ENCODE data around the gene MKLN1. TPM values are rescaled to one million over a fixed set of nuclear protein-coding genes. Genes with fewer than 3 reads are reported as not detected.

MKLN1 gene
- polyA plus RNA-seq, 1 donor from 2014 or later, result 15.9 TPM

DNA sequence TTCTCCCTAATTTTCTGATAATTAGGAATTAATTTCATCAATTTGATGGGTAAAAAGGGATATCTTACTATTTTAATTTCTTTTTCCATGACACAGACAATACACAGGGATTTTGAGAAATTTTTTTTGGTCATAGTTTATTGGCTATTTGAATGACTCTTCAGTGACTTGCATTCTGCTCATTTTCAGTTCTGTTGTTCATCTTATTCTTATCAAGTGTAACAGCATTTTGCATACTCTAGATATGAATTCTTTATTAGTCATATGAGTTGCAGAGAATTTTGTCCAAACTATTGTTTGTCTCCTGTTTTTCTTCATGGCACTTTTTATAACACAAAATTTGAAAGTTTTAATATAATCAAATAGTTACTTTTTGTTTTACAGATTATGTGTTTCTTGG, 41.7 kb downstream of the MKLN1 start:
- Histone ChIP-seq H3K9me2 (ENCODE audit: insufficient read depth, low read length) (no peaks in the 10 kb centered on the region), H3K9ac (ENCODE audit: low read length) (no peak overlapping the region), H2AFZ (ENCODE audit: low read depth, low read length) (no peak overlapping the region), H3K4me2 (ENCODE audit: low read length) (no peak overlapping the region), H4K20me1 (ENCODE audit: insufficient read depth) (no peaks in the 10 kb centered on the region), H3K27me3 (ENCODE audit: insufficient read depth, low read depth, low read length) (no peaks in the 10 kb centered on the region), H3F3A (ENCODE audit: insufficient read depth, low read length, poor library complexity, severe bottlenecking) (no peaks in the 10 kb centered on the region), H3K9me3 (ENCODE audit: low read length) (no peaks in the 10 kb centered on the region), H3K27ac (ENCODE audit: low read length) (no peak overlapping the region), H3K36me3 (ENCODE audit: insufficient read depth, low read length) (no peaks in the 10 kb centered on the region), H3K4me3 (ENCODE audit: low read length) (no peak overlapping the region), H3K79me2 (replicated peaks; ENCODE audit: insufficient read depth, low read length) (peaks cover 62% of the 10 kb centered on the region)
- TF ChIP-seq, protein P1, sequence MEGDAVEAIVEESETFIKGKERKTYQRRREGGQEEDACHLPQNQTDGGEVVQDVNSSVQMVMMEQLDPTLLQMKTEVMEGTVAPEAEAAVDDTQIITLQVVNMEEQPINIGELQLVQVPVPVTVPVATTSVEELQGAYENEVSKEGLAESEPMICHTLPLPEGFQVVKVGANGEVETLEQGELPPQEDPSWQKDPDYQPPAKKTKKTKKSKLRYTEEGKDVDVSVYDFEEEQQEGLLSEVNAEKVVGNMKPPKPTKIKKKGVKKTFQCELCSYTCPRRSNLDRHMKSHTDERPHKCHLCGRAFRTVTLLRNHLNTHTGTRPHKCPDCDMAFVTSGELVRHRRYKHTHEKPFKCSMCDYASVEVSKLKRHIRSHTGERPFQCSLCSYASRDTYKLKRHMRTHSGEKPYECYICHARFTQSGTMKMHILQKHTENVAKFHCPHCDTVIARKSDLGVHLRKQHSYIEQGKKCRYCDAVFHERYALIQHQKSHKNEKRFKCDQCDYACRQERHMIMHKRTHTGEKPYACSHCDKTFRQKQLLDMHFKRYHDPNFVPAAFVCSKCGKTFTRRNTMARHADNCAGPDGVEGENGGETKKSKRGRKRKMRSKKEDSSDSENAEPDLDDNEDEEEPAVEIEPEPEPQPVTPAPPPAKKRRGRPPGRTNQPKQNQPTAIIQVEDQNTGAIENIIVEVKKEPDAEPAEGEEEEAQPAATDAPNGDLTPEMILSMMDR (IDR thresholded peaks at IDR 0.05; ENCODE audit: poor library complexity, severe bottlenecking), result no peak
- no peak for TF ChIP-seq RAD21 (conservative IDR thresholded peaks at IDR 0.05)
- no peak for TF ChIP-seq POLR2AphosphoS5 (IDR thresholded peaks at IDR 0.05)
- no peak for TF ChIP-seq TAF1 (IDR thresholded peaks at IDR 0.05; ENCODE audit: low read depth)
- TF ChIP-seq SMC3 (conservative IDR thresholded peaks at IDR 0.05; ENCODE audit: poor library complexity), result no peak
- TF ChIP-seq REST (IDR thresholded peaks at IDR 0.05; ENCODE audit: borderline replicate concordance), result no peak
- no peak for TF ChIP-seq EP300 (conservative IDR thresholded peaks at IDR 0.05; ENCODE audit: poor library complexity, severe bottlenecking)
- TF ChIP-seq MXI1 (conservative IDR thresholded peaks at IDR 0.05; ENCODE audit: poor library complexity, severe bottlenecking), result no peak
- no peak for TF ChIP-seq EZH2 (IDR thresholded peaks at IDR 0.05; ENCODE audit: borderline replicate concordance, insufficient read depth, low read length, poor library complexity, severe bottlenecking)

DNA sequence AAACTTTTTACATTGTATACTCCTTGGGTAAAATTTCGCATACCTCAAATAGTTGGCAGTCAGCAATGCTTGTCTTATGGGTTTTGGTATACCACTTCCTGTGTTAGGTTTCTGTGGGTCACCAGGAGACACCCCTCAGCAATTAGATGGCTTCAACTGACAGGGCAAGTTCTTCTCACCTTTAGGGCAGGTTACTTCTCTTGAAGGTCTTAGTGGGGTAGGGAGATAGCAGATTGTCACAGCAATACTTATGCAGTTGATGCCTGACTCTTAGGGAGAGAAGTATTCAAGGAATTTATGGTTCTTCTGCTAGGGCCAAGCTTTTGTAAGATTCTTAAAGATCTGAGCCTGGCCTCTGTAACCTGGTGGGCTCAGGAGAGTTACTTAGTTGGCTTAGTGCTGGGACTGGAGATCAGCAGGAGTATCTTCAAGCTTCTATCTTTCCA, 42.9 kb downstream of the MKLN1 start:
- H3K36me3 ChIP-seq (ENCODE audit: insufficient read depth, low read length), result no peaks in the 10 kb centered on the region
- H3K9me3 ChIP-seq (ENCODE audit: low read length), result no peaks in the 10 kb centered on the region
- H3K4me2 ChIP-seq (ENCODE audit: low read length), result no peak overlapping the region
- no peaks in the 10 kb centered on the region for H3F3A ChIP-seq (ENCODE audit: insufficient read depth, low read length, poor library complexity, severe bottlenecking)
- no peaks in the 10 kb centered on the region for H3K27me3 ChIP-seq (ENCODE audit: insufficient read depth, low read depth, low read length)
- no peaks in the 10 kb centered on the region for H3K9me2 ChIP-seq (ENCODE audit: insufficient read depth, low read length)
- H3K4me3 ChIP-seq (ENCODE audit: low read length), result no peak overlapping the region
- H3K9ac ChIP-seq (ENCODE audit: low read length), result no peak overlapping the region
- no peak overlapping the region for H3K27ac ChIP-seq (ENCODE audit: low read length)
- H2AFZ ChIP-seq (ENCODE audit: low read depth, low read length), result no peak overlapping the region
- H3K79me2 ChIP-seq (replicated peaks; ENCODE audit: insufficient read depth, low read length), result peaks cover 61% of the 10 kb centered on the region
- no peak for TF ChIP-seq REST (IDR thresholded peaks at IDR 0.05; ENCODE audit: borderline replicate concordance)
- no peak for TF ChIP-seq EP300 (conservative IDR thresholded peaks at IDR 0.05; ENCODE audit: poor library complexity, severe bottlenecking)
- no peak for TF ChIP-seq SMC3 (conservative IDR thresholded peaks at IDR 0.05; ENCODE audit: poor library complexity)
- TF ChIP-seq EZH2 (IDR thresholded peaks at IDR 0.05; ENCODE audit: borderline replicate concordance, insufficient read depth, low read length, poor library complexity, severe bottlenecking), result no peak
- H4K20me1 ChIP-seq (ENCODE audit: insufficient read depth), result no peaks in the 10 kb centered on the region
